CD4-positive, CD25-positive, alpha-beta regulatory T cell (primary cell): Measurements from ENCODE around the gene KLHL18. TPM values are rescaled to one million over a fixed set of nuclear protein-coding genes. Genes with fewer than 3 reads are reported as not detected.
"Not testable (repeated sequence)": the region's sequence is repeated elsewhere in the genome, so short reads cannot be mapped to it uniquely, and the experiment has no call there.

ENCODE experiments used
- ATAC-seq, 2 donors: fragments of 150-1000 bp; cut with Tn5 transposase; one replicate each; pipeline ENCODE4 v1.10.0; 2021; ENCODE audit warnings: low read depth in 2 of 2, moderate number of reproducible peaks in 2 of 2, moderate library complexity in 1 of 2
- DNase-seq, 3 donors: peaks; one replicate each; pipeline versions ENCODE4 v3.0.0 to v3.0.0-alpha.2; 2012 to 2022; ENCODE audit warnings: mixed read lengths in 1 of 3
- H3K27ac ChIP-seq: one replicate; pipeline ENCODE4 v1.7.0; 2013; ENCODE audit warnings: mild to moderate bottlenecking, low read length; ENCODE audit not compliant: insufficient read depth, poor library complexity, severe bottlenecking
- H3K27me3 ChIP-seq: one replicate; pipeline ENCODE4 v1.7.0; 2013; ENCODE audit warnings: low read length; ENCODE audit not compliant: control insufficient read depth, insufficient read depth
- H3K36me3 ChIP-seq: one replicate; pipeline ENCODE4 v1.7.0; 2013; ENCODE audit warnings: mild to moderate bottlenecking, low read length, moderate library complexity; ENCODE audit not compliant: control insufficient read depth, insufficient read depth
- H3K4me1 ChIP-seq: 2 replicates; pipeline ENCODE4 v1.7.0; 2013; ENCODE audit warnings: mild to moderate bottlenecking, low read length; ENCODE audit not compliant: insufficient read depth, control insufficient read depth, poor library complexity, severe bottlenecking
- H3K4me3 ChIP-seq: one replicate; pipeline ENCODE4 v1.7.0; 2013; ENCODE audit warnings: low read depth, mild to moderate bottlenecking, low read length, moderate library complexity
- H3K9me3 ChIP-seq, 2 experiments: 1 replicate in 1 of 2; 2 replicates in 1 of 2; pipeline ENCODE4 v1.7.0; 2013; ENCODE audit warnings: low read length in 2 of 2, mild to moderate bottlenecking in 1 of 2, moderate library complexity in 1 of 2; ENCODE audit not compliant: control insufficient read depth in 2 of 2
- H3K27ac Mint-ChIP-seq, 3 donors: one replicate each; pipeline ENCODE4 v1.8.0; 2020 to 2022; ENCODE audit warnings: mild to moderate bottlenecking in 3 of 3, mixed read lengths in 3 of 3, moderate library complexity in 2 of 3
- H3K27me3 Mint-ChIP-seq: one replicate; pipeline ENCODE4 v1.8.0; 2022; ENCODE audit warnings: mild to moderate bottlenecking, mixed read lengths
- H3K36me3 Mint-ChIP-seq: one replicate; pipeline ENCODE4 v1.8.0; 2020; ENCODE audit warnings: mixed read lengths
- H3K4me1 Mint-ChIP-seq, 4 donors: one replicate each; pipeline ENCODE4 v1.8.0; 2020 to 2022; ENCODE audit warnings: mixed read lengths in 4 of 4, mild to moderate bottlenecking in 1 of 4
- H3K4me3 Mint-ChIP-seq, 4 donors: one replicate each; pipeline ENCODE4 v1.8.0; 2020 to 2022; ENCODE audit warnings: mild to moderate bottlenecking in 4 of 4, mixed read lengths in 4 of 4, moderate library complexity in 3 of 4
- H3K9me3 Mint-ChIP-seq, 7 donors: one replicate each; pipeline ENCODE4 v1.8.0; 2020 to 2022; ENCODE audit warnings: mixed read lengths in 7 of 7, mild to moderate bottlenecking in 3 of 7, moderate library complexity in 2 of 7
- polyA plus RNA-seq, 4 donors: library from polyadenylated mRNA; unstranded; fragments of 300-500 nt; fragmentation: Illumina TruSeq; gene quantifications; one replicate each; pipeline ENCODE4 v1.2.3, GENCODE V29; 2021
- total RNA-seq: library from RNA; stranded (reverse); gene quantifications from one replicate; pipeline ENCODE4 v1.2.3, GENCODE V29; 2022

The KLHL18 gene
- total and polyA plus RNA-seq, 5 donors from 2014 or later = 11.0 to 48.9 (median 15.2) TPM

GRCh38 chr3:47355010-47355409, 72.3 kb downstream of the KLHL18 start:
- Mint-ChIP-seq H3K9me3 (peaks cover 0 to 17% (median 3%) of the 10 kb centered on the region in 7 donors), H3K4me1 (peaks cover 0 to 6% (median 0%) of the 10 kb centered on the region in 4 donors), H3K36me3 (peaks cover 3% of the 10 kb centered on the region), H3K27ac (peak overlapping the region in 1 of 3 donors; percentile 36), H3K4me3 (no peak overlapping the region), H3K27me3 (no peaks in the 10 kb centered on the region)
- H3K9me3 ChIP-seq = peaks cover 9 to 14% of the 10 kb centered on the region in 2 experiments
- H3K4me1 ChIP-seq = no peaks in the 10 kb centered on the region
- H3K4me3 ChIP-seq = no peak overlapping the region
- DNase-seq = no peak
- no peaks in the 10 kb centered on the region for H3K27me3 ChIP-seq
- no peak for ATAC-seq
- H3K36me3 ChIP-seq = no peaks in the 10 kb centered on the region
- no peak overlapping the region for H3K27ac ChIP-seq

GRCh38 chr3:47356201-47356600, 73.5 kb downstream of the KLHL18 start:
- H3K36me3 ChIP-seq = no peaks in the 10 kb centered on the region
- Mint-ChIP-seq H3K4me3 (no peak overlapping the region), H3K36me3 (peaks cover 3% of the 10 kb centered on the region), H3K27me3 (no peaks in the 10 kb centered on the region), H3K4me1 (peaks cover 0 to 6% (median 1%) of the 10 kb centered on the region in 4 donors), H3K27ac (no peak overlapping the region), H3K9me3 (peaks cover 0 to 22% (median 5%) of the 10 kb centered on the region in 7 donors)
- no peaks in the 10 kb centered on the region for H3K27me3 ChIP-seq
- peaks cover 13 to 18% of the 10 kb centered on the region in 2 experiments for H3K9me3 ChIP-seq
- ATAC-seq (no peak), DNase-seq (no peak)
- H3K4me1 ChIP-seq = no peaks in the 10 kb centered on the region
- H3K27ac ChIP-seq = no peak overlapping the region
- no peak overlapping the region for H3K4me3 ChIP-seq

- H3K4me1 Mint-ChIP-seq = peaks cover 0 to 16% (median 15%) of the 10 kb centered on the region in 4 donors
Measured at GRCh38 chr3:47359323-47359722, 76.6 kb downstream of the KLHL18 start.

GRCh38 chr3:47360110-47360517, 77.4 kb downstream of the KLHL18 start:
- H3K27me3 ChIP-seq, ATAC-seq, H3K36me3 ChIP-seq, H3K27ac ChIP-seq, DNase-seq, H3K4me1 ChIP-seq, H3K27me3 Mint-ChIP-seq, H3K4me3 ChIP-seq, H3K36me3 Mint-ChIP-seq: not testable (repeated sequence)
- Mint-ChIP-seq H3K9me3 (peaks cover 2 to 28% (median 6%) of the 10 kb centered on the region in 7 donors), H3K4me1 (peaks cover 0 to 16% (median 14%) of the 10 kb centered on the region in 4 donors), H3K4me3 (peak overlapping the region in 1 of 4 donors; percentile 59), H3K27ac (peak overlapping the region in 1 of 3 donors; percentile 15)
- H3K9me3 ChIP-seq = peaks cover 13 to 18% of the 10 kb centered on the region in 2 experiments

More at GRCh38 chr3:47359323-47359722, 76.6 kb downstream of the KLHL18 start:
- Histone ChIP-seq H3K27ac (no peak overlapping the region), H3K36me3 (no peaks in the 10 kb centered on the region), H3K9me3 (peaks cover 13 to 18% of the 10 kb centered on the region in 2 experiments), H3K27me3 (no peaks in the 10 kb centered on the region), H3K4me3 (no peak overlapping the region), H3K4me1 (peaks cover 7% of the 10 kb centered on the region)
- H3K4me3 Mint-ChIP-seq = no peak overlapping the region
- ATAC-seq (no peak), DNase-seq (no peak)
- H3K27me3 Mint-ChIP-seq = no peaks in the 10 kb centered on the region
- H3K9me3 Mint-ChIP-seq = peaks cover 2 to 28% (median 6%) of the 10 kb centered on the region in 7 donors
- no peak overlapping the region for H3K27ac Mint-ChIP-seq
- H3K36me3 Mint-ChIP-seq = peaks cover 8% of the 10 kb centered on the region

- Mint-ChIP-seq H3K27ac (peak overlapping the region; percentile 76 to 90 (median 90)), H3K27me3 (no peaks in the 10 kb centered on the region), H3K36me3 (peaks cover 6% of the 10 kb centered on the region), H3K4me3 (peak overlapping the region in 2 of 4 donors; percentile 65 to 72), H3K9me3 (peaks cover 2 to 28% (median 6%) of the 10 kb centered on the region in 7 donors), H3K4me1 (peaks cover 0 to 16% (median 12%) of the 10 kb centered on the region in 4 donors)
- Histone ChIP-seq H3K4me1 (peaks cover 7% of the 10 kb centered on the region), H3K4me3 (peak overlapping the region; percentile 19), H3K27ac (no peak overlapping the region), H3K27me3 (no peaks in the 10 kb centered on the region), H3K9me3 (peaks cover 13 to 18% of the 10 kb centered on the region in 2 experiments), H3K36me3 (no peaks in the 10 kb centered on the region)
- ATAC-seq (peak; percentile 45 to 63), DNase-seq (peak in 2 of 3 donors; percentile 7 to 62)
Measured at GRCh38 chr3:47362701-47363100, 80.0 kb downstream of the KLHL18 start.

GRCh38 chr3:47365213-47366153, 82.7 kb downstream of the KLHL18 start:
- peaks cover 6% of the 10 kb centered on the region for H3K27me3 Mint-ChIP-seq
- ATAC-seq = no peak
- peaks cover 6% of the 10 kb centered on the region for H3K36me3 Mint-ChIP-seq

GRCh38 chr3:47366833-47367232, 84.1 kb downstream of the KLHL18 start:
- peaks cover 6% of the 10 kb centered on the region for H3K27me3 Mint-ChIP-seq
- no peak overlapping the region for H3K4me3 Mint-ChIP-seq
- peaks cover 7% of the 10 kb centered on the region for H3K4me1 ChIP-seq
- no peak for DNase-seq
- H3K4me1 Mint-ChIP-seq = peaks cover 0 to 16% (median 10%) of the 10 kb centered on the region in 4 donors
- no peak for ATAC-seq
- H3K9me3 Mint-ChIP-seq = peaks cover 0 to 6% (median 2%) of the 10 kb centered on the region in 7 donors
- no peaks in the 10 kb centered on the region for H3K27me3 ChIP-seq
- no peak overlapping the region for H3K4me3 ChIP-seq
- peaks cover 6% of the 10 kb centered on the region for H3K36me3 Mint-ChIP-seq
- no peaks in the 10 kb centered on the region for H3K36me3 ChIP-seq
- H3K9me3 ChIP-seq = no peaks in the 10 kb centered on the region
- H3K27ac Mint-ChIP-seq = no peak overlapping the region
- no peak overlapping the region for H3K27ac ChIP-seq

More at GRCh38 chr3:47365213-47366153, 82.7 kb downstream of the KLHL18 start:
- no peak overlapping the region for H3K27ac Mint-ChIP-seq
- H3K27ac ChIP-seq = no peak overlapping the region
- no peaks in the 10 kb centered on the region for H3K36me3 ChIP-seq
- no peaks in the 10 kb centered on the region for H3K27me3 ChIP-seq
- H3K4me1 ChIP-seq = peaks cover 7% of the 10 kb centered on the region
- peaks cover 0 to 6% (median 2%) of the 10 kb centered on the region in 7 donors for H3K9me3 Mint-ChIP-seq
- peaks cover 0 to under 1% of the 10 kb centered on the region in 2 experiments for H3K9me3 ChIP-seq
- H3K4me1 Mint-ChIP-seq = peaks cover 0 to 16% (median 10%) of the 10 kb centered on the region in 4 donors
- H3K4me3 ChIP-seq = no peak overlapping the region
- no peak for DNase-seq
- H3K4me3 Mint-ChIP-seq = no peak overlapping the region
